Right ventricle myocardium superior (tissue), 1 donor: Measurements from ENCODE around the gene NRDC. TPM values are rescaled to one million over a fixed set of nuclear protein-coding genes. Genes with fewer than 3 reads are reported as not detected.
A peak's percentile ranks its signal among the peaks of the same experiment; 100 is the strongest.

Source experiments
- ATAC-seq: fragments of 200-7000 bp; cut with Tn5 transposase; one replicate; pipeline ENCODE4 v1.9.1; 2020; ENCODE audit warnings: mild to moderate bottlenecking; ENCODE audit not compliant: poor library complexity
- DNase-seq: peaks from one replicate; pipeline ENCODE4 v3.0.0-alpha.2; 2020
- intact Hi-C: fragments of 100-400 bp; cut with DNase I; formaldehyde crosslinking; loops from one replicate; pipeline ENCODE4 v1.11.2; 2022
- total RNA-seq: library from RNA; stranded (reverse); fragmentation: NEBNext Ultra II Directional; extraction: Animal tissue kit (Norgen Biotek cat#: 25700); gene quantifications from one replicate; pipeline ENCODE4 v1.2.1, GENCODE V29; 2021
- donor health status: DM: no; HTN: yes; CAD: no; lungs with severe emphysema.

The NRDC gene
- total RNA-seq, 1 donor from 2014 or later: 149 TPM

DNA sequence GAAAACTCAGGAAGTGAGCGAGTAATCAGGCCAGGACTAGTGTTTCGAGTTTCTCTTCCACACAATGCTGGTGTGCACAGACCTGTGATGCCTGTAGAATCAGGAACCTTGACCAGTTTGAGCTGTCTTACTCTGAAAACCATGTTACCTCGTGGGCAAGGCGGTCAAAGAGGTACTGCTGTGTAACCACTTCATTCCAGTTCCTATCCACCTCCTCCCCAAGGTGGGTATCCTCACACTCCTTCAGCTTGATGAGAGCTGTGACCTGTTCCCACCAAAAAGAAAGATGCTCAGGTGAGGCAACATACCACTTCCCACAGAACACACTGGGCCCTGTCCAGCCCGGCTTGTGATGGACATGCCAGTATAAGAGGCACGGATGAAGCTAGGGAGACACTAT lies 88.1 kb downstream of the NRDC start:
- intact Hi-C loops: no loop called here
- DNase-seq (no peak), ATAC-seq (no peak)

- no peak for DNase-seq
- no peak for ATAC-seq
- intact Hi-C loops: no loop called here
Measured at GRCh38 chr1:51789342-51789741, 89.2 kb downstream of the NRDC start.

DNA sequence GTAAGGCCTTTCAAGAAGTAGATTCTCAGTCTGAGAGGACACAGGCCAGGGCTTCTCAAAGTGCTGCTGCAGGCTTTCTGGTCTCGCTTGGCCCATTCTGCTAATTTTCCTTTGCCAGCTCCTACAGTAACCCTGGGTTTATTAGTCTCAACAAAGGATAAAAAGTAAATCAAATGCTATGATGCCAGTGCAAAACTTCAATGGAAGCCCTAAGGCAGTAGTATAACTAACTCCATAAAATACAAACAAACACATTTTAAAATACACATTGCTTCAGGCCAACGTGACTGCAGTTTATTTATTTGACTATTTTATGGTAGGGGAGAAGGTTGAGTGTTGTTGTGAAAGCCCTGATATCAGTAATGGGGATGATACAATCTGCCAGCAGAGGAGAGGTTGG lies 89.6 kb downstream of the NRDC start:
- DNase-seq: no peak
- ATAC-seq: no peak
- intact Hi-C loops: no loop called here

- ATAC-seq (peak; percentile 64), DNase-seq (no peak)
- intact Hi-C loops: no loop called here
Measured at GRCh38 chr1:51784997-51785421, 93.5 kb downstream of the NRDC start.

DNA sequence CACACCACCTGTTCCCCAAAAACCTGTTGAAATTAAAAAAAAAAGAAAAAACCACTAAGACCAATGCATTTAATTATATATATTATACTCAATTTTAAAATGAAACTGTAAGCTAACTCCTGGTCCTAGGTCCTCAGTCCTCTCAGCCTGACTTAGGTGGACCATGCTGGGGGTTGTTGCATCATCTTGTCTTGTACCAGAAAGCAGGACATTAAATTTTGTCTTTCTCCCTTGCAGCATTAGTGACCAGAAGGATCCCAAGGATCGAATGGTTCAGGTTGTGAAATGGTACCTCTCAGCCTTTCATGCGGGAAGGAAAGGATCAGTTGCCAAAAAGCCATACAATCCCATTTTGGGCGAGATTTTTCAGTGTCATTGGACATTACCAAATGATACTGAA lies 97.6 kb downstream of the NRDC start:
- intact Hi-C loops: no loop called here
- ATAC-seq: no peak

DNA sequence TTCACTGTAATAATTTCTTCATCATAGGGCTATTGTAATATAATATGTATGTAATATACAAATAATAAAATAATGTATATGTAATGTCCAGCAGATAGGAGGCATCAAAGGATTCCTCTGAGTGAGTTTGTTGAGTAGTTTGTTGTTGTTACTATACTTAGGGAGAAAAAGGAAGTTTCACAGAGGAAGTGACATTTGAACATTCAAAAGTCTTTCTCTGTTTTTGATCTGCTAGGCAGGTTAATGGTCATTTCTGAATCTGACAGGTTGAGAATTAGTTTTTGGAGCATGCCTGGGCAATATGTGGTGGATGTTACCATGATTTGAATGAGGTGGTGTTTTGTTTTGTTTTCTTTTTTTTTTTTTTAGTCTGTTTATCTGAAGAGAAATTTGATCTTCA lies 102.1 kb downstream of the NRDC start:
- DNase-seq: no peak
- intact Hi-C loops: no loop called here

More for the DNA sequence above, 97.6 kb downstream of the NRDC start:
- DNase-seq: no peak

DNA sequence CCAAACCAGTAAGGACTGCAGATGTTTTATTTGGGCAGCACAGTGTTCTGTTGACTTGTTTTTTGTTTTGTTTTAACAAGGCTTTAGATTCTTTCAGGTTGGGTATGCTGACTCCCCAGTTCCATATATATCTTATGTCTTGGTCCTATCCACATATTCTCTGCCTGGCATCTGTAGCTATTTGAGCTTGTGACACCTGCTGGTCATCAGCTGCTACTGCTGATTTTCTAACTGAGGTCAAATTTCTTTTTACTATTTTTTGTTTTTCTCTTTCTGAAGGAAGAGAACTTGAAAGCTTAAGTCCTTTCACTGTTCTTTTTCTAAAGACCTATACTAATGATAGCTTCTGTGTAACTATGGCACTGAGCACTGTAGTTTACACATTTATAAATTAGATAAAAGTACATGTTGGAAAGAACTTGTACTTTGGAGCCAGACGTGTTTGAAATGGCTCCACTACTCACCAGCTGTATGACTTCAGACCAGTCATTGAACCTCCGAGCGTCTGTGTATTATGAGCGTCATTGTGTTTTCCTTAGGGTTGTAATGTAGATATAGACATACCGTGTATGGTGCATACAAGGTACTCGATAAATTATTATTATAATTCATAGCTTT lies 109.4 kb downstream of the NRDC start:
- DNase-seq: no peak
- intact Hi-C loops: loop anchor here (5.0 kb wide), 1 partner anchor 142 kb away; no protein-coding TSS in a partner anchor

More for the DNA sequence above, 102.1 kb downstream of the NRDC start:
- no peak for ATAC-seq

GRCh38 chr1:51761351-51761750 lies 117.2 kb downstream of the NRDC start:
- intact Hi-C loops: no loop called here
- DNase-seq: no peak
- no peak for ATAC-seq

More for the DNA sequence above, 109.4 kb downstream of the NRDC start:
- ATAC-seq: peak; percentile 83

GRCh38 chr1:51760872-51761271 lies 117.7 kb downstream of the NRDC start:
- DNase-seq (no peak), ATAC-seq (no peak)
- intact Hi-C loops: no loop called here

GRCh38 chr1:51758310-51758709 lies 120.2 kb downstream of the NRDC start:
- intact Hi-C loops: no loop called here
- ATAC-seq (no peak), DNase-seq (no peak)

GRCh38 chr1:51756290-51756689 lies 122.2 kb downstream of the NRDC start:
- intact Hi-C loops: no loop called here
- DNase-seq (no peak), ATAC-seq (no peak)

GRCh38 chr1:51755437-51755836 lies 123.1 kb downstream of the NRDC start:
- intact Hi-C loops: no loop called here
- DNase-seq (no peak), ATAC-seq (no peak)

DNA sequence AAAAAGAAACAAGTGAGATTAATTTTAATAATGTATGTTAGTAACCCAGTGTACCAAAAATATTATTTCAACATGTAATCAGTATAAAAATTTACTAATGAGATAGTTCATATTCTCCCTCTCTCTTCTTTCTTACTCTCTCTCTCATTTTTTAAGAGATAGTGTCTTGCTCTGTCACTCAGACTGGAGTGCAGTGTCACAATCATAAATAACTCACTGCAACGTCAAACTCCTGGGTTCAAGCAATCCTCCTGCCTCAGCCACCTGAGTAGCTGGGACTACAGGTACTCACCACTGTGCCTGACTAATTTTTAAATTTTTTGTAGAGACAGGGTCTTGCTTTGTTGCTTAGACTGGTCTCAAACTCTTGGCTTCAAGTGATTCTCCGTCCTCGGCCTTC lies 123.9 kb downstream of the NRDC start:
- DNase-seq: no peak
- no peak for ATAC-seq
- intact Hi-C loops: no loop called here

- ATAC-seq: peak; percentile 36
- intact Hi-C loops: no loop called here
- DNase-seq: no peak
Measured at GRCh38 chr1:51753969-51754368, 124.6 kb downstream of the NRDC start.

DNA sequence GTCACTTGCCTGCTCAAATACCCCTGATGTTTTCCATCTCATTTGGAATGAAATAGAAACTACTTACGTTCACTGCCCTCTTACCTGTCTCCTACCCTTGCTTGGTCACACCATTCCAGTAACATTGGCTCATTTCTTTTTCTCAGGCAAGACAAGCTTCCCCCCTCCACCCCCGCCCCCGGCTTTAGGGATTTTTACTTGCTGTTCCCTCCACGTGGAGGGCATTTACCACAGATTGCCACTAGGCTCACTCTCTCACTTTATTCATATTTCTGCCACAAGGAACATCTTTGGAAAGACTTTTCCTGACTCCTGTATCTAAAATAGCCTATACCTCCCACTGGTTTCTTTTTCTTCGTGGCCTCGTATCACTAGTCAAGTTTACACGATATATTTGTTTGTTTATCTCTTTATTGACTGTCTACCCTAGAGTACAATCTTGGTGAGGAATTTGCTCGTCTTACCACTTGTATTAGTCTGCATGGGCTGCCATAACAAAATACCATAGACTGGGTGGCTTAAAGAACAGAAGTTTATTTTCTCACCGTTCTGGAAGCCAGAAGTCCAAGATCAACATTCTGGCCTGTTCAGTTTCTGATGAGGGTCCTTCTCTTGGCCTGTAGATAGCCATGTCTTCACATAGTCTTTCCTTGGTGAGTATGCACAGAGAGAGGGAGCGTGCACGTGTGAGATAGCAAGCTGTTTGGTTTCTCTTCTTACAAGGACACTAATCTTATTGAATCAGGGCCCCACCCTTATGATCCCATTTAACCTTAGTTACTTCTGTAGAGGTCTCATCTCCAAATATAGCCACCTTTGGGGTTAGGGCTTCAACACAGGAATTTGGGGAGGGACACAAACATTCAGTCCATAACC lies 126.2 kb downstream of the NRDC start:
- intact Hi-C loops: no loop called here
- no peak for DNase-seq
- ATAC-seq: no peak

GRCh38 chr1:51750729-51751128 lies 127.8 kb downstream of the NRDC start:
- intact Hi-C loops: no loop called here
- ATAC-seq (no peak), DNase-seq (no peak)

- intact Hi-C loops: no loop called here
- no peak for DNase-seq
- no peak for ATAC-seq
Measured at GRCh38 chr1:51750218-51750617, 128.3 kb downstream of the NRDC start.

DNA sequence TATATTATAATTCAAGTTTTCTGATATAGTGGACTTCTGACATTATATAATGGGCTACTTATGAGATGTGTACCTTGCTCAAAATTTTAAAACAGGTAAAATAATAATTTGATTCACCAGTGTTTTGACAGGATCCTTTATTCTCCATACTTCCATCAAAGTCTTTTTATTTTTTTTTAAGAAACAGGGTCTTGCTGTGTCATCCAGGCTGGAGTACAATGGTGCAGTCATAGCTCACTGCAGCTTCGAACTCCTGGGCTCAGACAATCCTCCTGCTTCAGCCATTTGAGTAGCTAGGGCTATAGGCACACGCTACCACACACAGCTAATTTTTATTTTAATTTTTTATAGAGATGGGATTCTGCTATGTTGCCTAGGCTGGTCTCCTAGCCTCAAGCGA lies 129.4 kb downstream of the NRDC start:
- ATAC-seq (no peak), DNase-seq (no peak)
- intact Hi-C loops: no loop called here

- no peak for ATAC-seq
- intact Hi-C loops: no loop called here
Measured at GRCh38 chr1:51745304-51745570, 133.3 kb downstream of the NRDC start.

GRCh38 chr1:51744506-51745303 lies 133.8 kb downstream of the NRDC start:
- ATAC-seq (peak; percentile 49), DNase-seq (no peak)
- intact Hi-C loops: no loop called here

More at GRCh38 chr1:51745304-51745570, 133.3 kb downstream of the NRDC start:
- no peak for DNase-seq
